Sigmoid colon (tissue), 4 donors: Measurements from ENCODE around the gene IDE.

Source experiments
- CTCF ChIP-seq, 4 experiments: fragments of 450-650 bp in 3 of 4; fragments of 200-600 bp in 1 of 4; IDR thresholded peaks; one replicate each; pipeline ENCODE4 v1.5.1; 2016 to 2019; ENCODE audit warnings: antibody characterized with exemption in 4 of 4, mild to moderate bottlenecking in 3 of 4, moderate library complexity in 2 of 4
- EP300 ChIP-seq, 4 donors: sonication (generic); formaldehyde crosslinking; IDR thresholded peaks; one replicate each; pipeline ENCODE4 v1.6.1; 2017; ENCODE audit warnings: antibody characterized with exemption in 4 of 4
- POLR2A ChIP-seq, 2 donors: fragments of 450-650 bp; IDR thresholded peaks; one replicate each; pipeline ENCODE4 v1.6.1; 2016; ENCODE audit warnings: antibody characterized with exemption in 2 of 2, mild to moderate bottlenecking in 2 of 2, moderate library complexity in 2 of 2
- POLR2AphosphoS5 ChIP-seq, 4 donors: sonication (generic); formaldehyde crosslinking; IDR thresholded peaks; one replicate each; pipeline ENCODE4 v1.6.1; 2017; ENCODE audit warnings: antibody characterized with exemption in 4 of 4

GRCh38 chr10:92505044-92505443, 68.8 kb downstream of the IDE start:
- TF ChIP-seq POLR2A (IDR thresholded peaks at IDR 0.05) (no peak), POLR2AphosphoS5 (IDR thresholded peaks at IDR 0.05) (no peak), CTCF (IDR thresholded peaks at IDR 0.05) (no peak), EP300 (IDR thresholded peaks at IDR 0.05) (no peak)
